Measurements from ENCODE around the gene NKAIN2. TPM values are rescaled to one million over a fixed set of nuclear protein-coding genes. Genes with fewer than 3 reads are reported as not detected.

The NKAIN2 gene
- total RNA-seq, 1 experiment from 2014 or later: not detected

GRCh38 chr6:123759472-123759871 lies 44.2 kb upstream of the NKAIN2 start:
- no peak overlapping the region for H3K4me3 ChIP-seq (replicated peaks in 1 of 2; ENCODE audit: low read depth in 1 of 2, low read length in 2 of 2)
- ATAC-seq (no peak), DNase-seq (ENCODE audit: low read depth, low spot score) (no peak)
- H4K20me1 ChIP-seq (ENCODE audit: insufficient read depth): no peaks in the 10 kb centered on the region; the same call in 1 of the 2 replicates
- H3K4me2 ChIP-seq (ENCODE audit: low read length): no peak overlapping the region
- intact Hi-C loops (cut with micrococcal nuclease): no loop called here
- H3K4me1 ChIP-seq (ENCODE audit: control insufficient read depth in 1 of 2, insufficient read depth in 2 of 2, low read length in 2 of 2): no peaks in the 10 kb centered on the region
- 0 out of 2 replicates have a peak, but pooled peaks cover 4% of the 10 kb centered on the region for H3K27me3 ChIP-seq (ENCODE audit: insufficient read depth, low read length)
- H3K36me3 ChIP-seq (ENCODE audit: control insufficient read depth in 1 of 2, insufficient read depth in 2 of 2, low read length in 2 of 2): no peaks in the 10 kb centered on the region
- no peaks in the 10 kb centered on the region for H3K9me2 ChIP-seq (ENCODE audit: insufficient read depth)
- H2AFZ ChIP-seq (ENCODE audit: low read depth, low read length, poor library complexity, severe bottlenecking): no peak overlapping the region
- BruUV-seq (replicated peaks): no TSS peak
- no peaks in the 10 kb centered on the region for H3K9me3 ChIP-seq (ENCODE audit: control insufficient read depth in 1 of 2, insufficient read depth in 1 of 2, low read depth in 1 of 2, low read length in 2 of 2)
- ChIA-PET RAD21 (ENCODE audit: low non-redundant PET in 1 of 2, low total read pairs in 2 of 2, uncharacterized antibody in 2 of 2, unreplicated experiment in 2 of 2) (no interaction called here), CTCF (no interaction called here), POLR2A (no interaction called here)
- H3K79me2 ChIP-seq (ENCODE audit: insufficient read depth, low read length): no peaks in the 10 kb centered on the region
- TF ChIP-seq ATF3 (IDR thresholded peaks at IDR 0.05) (no peak), REST (IDR thresholded peaks at IDR 0.05; ENCODE audit: low read depth) (no peak), POLR2AphosphoS5 (IDR thresholded peaks at IDR 0.05; ENCODE audit: low read depth, low read length) (no peak), YY1 (IDR thresholded peaks at IDR 0.05; ENCODE audit: extremely low read depth, insufficient replicate concordance, low read depth, low read length) (no peak), ELF1 (IDR thresholded peaks at IDR 0.05; ENCODE audit: borderline replicate concordance, low read depth) (no peak), EZH2phosphoT487 (IDR thresholded peaks at IDR 0.05; ENCODE audit: borderline replicate concordance) (no peak), CEBPB (IDR thresholded peaks at IDR 0.05; ENCODE audit: low read depth) (no peak), ZFX (IDR thresholded peaks at IDR 0.05) (no peak), CBX3 (IDR thresholded peaks at IDR 0.05; ENCODE audit: low read depth) (no peak), FOSL1 (IDR thresholded peaks at IDR 0.05; ENCODE audit: low read depth) (no peak), MAX (IDR thresholded peaks at IDR 0.05) (no peak)
- H3K27ac ChIP-seq (ENCODE audit: low read depth, low read length): no peak overlapping the region
- H3K9ac ChIP-seq (ENCODE audit: low read length): no peak overlapping the region
